GM19023 (cell line): ENCODE results near the gene PSEN2.
"Not testable (repeated sequence)": the region's sequence is repeated elsewhere in the genome, so short reads cannot be mapped to it uniquely, and the experiment has no call there.

Experiments
- ATAC-seq: cut with Tn5 transposase; IDR thresholded peaks from one replicate; pipeline ENCODE4 v1.9.1; 2021; ENCODE audit warnings: mild to moderate bottlenecking, moderate library complexity; ENCODE audit not compliant: unreplicated experiment

PSEN2 gene

GRCh38 chr1:226870401-226871279 is at the start of gene PSEN2:
PSEN2 (plus strand) TSS chr1:226870616; CDS start chr1:226881908, 11,292 bp downstream.
- peak; percentile 93 for ATAC-seq

- no peak for ATAC-seq
Measured at GRCh38 chr1:226820941-226821718, 49.3 kb upstream of the PSEN2 start.

- no peak for ATAC-seq
Measured at GRCh38 chr1:226821719-226822085, 48.7 kb upstream of the PSEN2 start.

GRCh38 chr1:226823643-226824042 is 46.8 kb upstream of the PSEN2 start:
- ATAC-seq: no peak

- no peak for ATAC-seq
Measured at GRCh38 chr1:226825037-226825745, 45.2 kb upstream of the PSEN2 start.

GRCh38 chr1:226825746-226826100 is 44.7 kb upstream of the PSEN2 start:
- no peak for ATAC-seq

GRCh38 chr1:226826479-226827261 is 43.7 kb upstream of the PSEN2 start:
- ATAC-seq: no peak

GRCh38 chr1:226827458-226827857 is 43.0 kb upstream of the PSEN2 start:
- ATAC-seq: no peak

- peak; percentile 92 for ATAC-seq
Measured at GRCh38 chr1:226827968-226828513, 42.4 kb upstream of the PSEN2 start.

- ATAC-seq: no peak
Measured at GRCh38 chr1:226829105-226829504, 41.3 kb upstream of the PSEN2 start.

GRCh38 chr1:226831953-226832352 is 38.5 kb upstream of the PSEN2 start:
- ATAC-seq: no peak

GRCh38 chr1:226832613-226833012 is 37.8 kb upstream of the PSEN2 start:
- no peak for ATAC-seq

- ATAC-seq: not testable (repeated sequence)
Measured at GRCh38 chr1:226834179-226834578, 36.2 kb upstream of the PSEN2 start.

- not testable (repeated sequence) for ATAC-seq
Measured at GRCh38 chr1:226835396-226835795, 35.0 kb upstream of the PSEN2 start.

GRCh38 chr1:226837966-226838365 is 32.5 kb upstream of the PSEN2 start:
- ATAC-seq: not testable (repeated sequence)

- no peak for ATAC-seq
Measured at GRCh38 chr1:226838456-226838855, 32.0 kb upstream of the PSEN2 start.

GRCh38 chr1:226845624-226846023 is 24.8 kb upstream of the PSEN2 start:
- no peak for ATAC-seq

GRCh38 chr1:226846786-226847185 is 23.6 kb upstream of the PSEN2 start:
- ATAC-seq: no peak

GRCh38 chr1:226854548-226854947 is 15.9 kb upstream of the PSEN2 start:
- ATAC-seq: not testable (repeated sequence)

GRCh38 chr1:226862890-226863289 is 7.5 kb upstream of the PSEN2 start:
- no peak for ATAC-seq
